Neural cell (in vitro differentiated cells): ENCODE results near the gene STARD9. TPM values are rescaled to one million over a fixed set of nuclear protein-coding genes. Genes with fewer than 3 reads are reported as not detected.

Experiments used
- H2AFZ ChIP-seq: fragments of 200-600, 300-800 bp; sonication (generic), shearing (Covaris generic); 2 replicates; pipeline ENCODE4 v1.6.0; 2014; ENCODE audit warnings: low read depth, mild to moderate bottlenecking, antibody characterized with exemption, low read length, moderate library complexity
- H3F3A ChIP-seq: fragments of 200-600 bp; shearing (Covaris generic); 2 replicates; pipeline ENCODE4 v1.6.1; 2016; ENCODE audit warnings: mild to moderate bottlenecking, moderate library complexity, mixed read lengths, antibody characterized with exemption, low read length; ENCODE audit not compliant: insufficient read depth, poor library complexity, severe bottlenecking
- H3K27ac ChIP-seq: fragments of 200-600, 300-800 bp; sonication (generic), shearing (Covaris generic); 2 replicates; pipeline ENCODE4 v1.5.1; 2014; ENCODE audit warnings: mild to moderate bottlenecking, low read length, moderate library complexity
- H3K27me3 ChIP-seq: fragments of 300-800, 200-600 bp; sonication (generic), shearing (Covaris generic); 2 replicates; pipeline ENCODE4 v1.6.0; 2014; ENCODE audit warnings: mild to moderate bottlenecking, low read depth, low read length, moderate library complexity; ENCODE audit not compliant: insufficient read depth
- H3K36me3 ChIP-seq: fragments of 300-800, 200-600 bp; sonication (generic), shearing (Covaris generic); 2 replicates; pipeline ENCODE4 v1.5.1; 2014; ENCODE audit warnings: mild to moderate bottlenecking, antibody characterized with exemption, low read length, moderate library complexity; ENCODE audit not compliant: insufficient read depth
- H3K4me2 ChIP-seq: fragments of 300-800, 200-600 bp; sonication (generic), shearing (Covaris generic); 2 replicates; pipeline ENCODE4 v1.6.0; 2014; ENCODE audit warnings: mild to moderate bottlenecking, low read length
- H3K4me3 ChIP-seq: fragments of 300-800, 200-600 bp; sonication (generic), shearing (Covaris generic); 2 replicates; pipeline ENCODE4 v1.5.1; 2014; ENCODE audit warnings: mild to moderate bottlenecking, low read length, moderate library complexity
- H3K79me2 ChIP-seq: fragments of 200-600 bp; shearing (Covaris generic); replicated peaks from 2 replicates; pipeline ENCODE4 v1.6.0; 2014; ENCODE audit warnings: mild to moderate bottlenecking, low read length, moderate library complexity; ENCODE audit not compliant: insufficient read depth
- H3K9ac ChIP-seq: fragments of 300-800, 200-600 bp; sonication (generic), shearing (Covaris generic); 2 replicates; pipeline ENCODE4 v1.6.1; 2016; ENCODE audit warnings: mild to moderate bottlenecking, low read length, mixed read lengths
- H3K9me2 ChIP-seq: fragments of 200-600 bp; shearing (Covaris generic); 2 replicates; pipeline ENCODE4 v1.6.1; 2016; ENCODE audit warnings: mild to moderate bottlenecking, low read length, mixed read lengths; ENCODE audit not compliant: insufficient read depth
- H3K9me3 ChIP-seq: fragments of 200-600, 300-800 bp; sonication (generic), shearing (Covaris generic); 2 replicates; pipeline ENCODE4 v1.6.1; 2016; ENCODE audit warnings: mild to moderate bottlenecking, mixed run types, low read length, moderate library complexity, mixed read lengths
- H4K20me1 ChIP-seq: fragments of 200-600 bp; shearing (Covaris generic); 2 replicates; pipeline ENCODE4 v1.6.1; 2016; ENCODE audit warnings: mild to moderate bottlenecking, mixed run types; ENCODE audit not compliant: insufficient read depth
- EP300 ChIP-seq: fragments of 450-650 bp; conservative IDR thresholded peaks from 2 replicates; pipeline ENCODE4 v1.6.1; 2014; ENCODE audit warnings: antibody characterized with exemption, mild to moderate bottlenecking, moderate library complexity; ENCODE audit not compliant: poor library complexity, severe bottlenecking
- EZH2 ChIP-seq: fragments of 200-600, 300-800 bp; shearing (Covaris generic), sonication (generic); IDR thresholded peaks from 2 replicates; pipeline ENCODE4 v1.6.1; 2014; ENCODE audit warnings: antibody characterized with exemption, low read length, borderline replicate concordance, mild to moderate bottlenecking; ENCODE audit not compliant: insufficient read depth, poor library complexity, severe bottlenecking
- MXI1 ChIP-seq: fragments of 450-650 bp; conservative IDR thresholded peaks from 2 replicates; pipeline ENCODE4 v1.6.1; 2014; ENCODE audit warnings: antibody characterized with exemption, mild to moderate bottlenecking; ENCODE audit not compliant: poor library complexity, severe bottlenecking
- POLR2AphosphoS5 ChIP-seq: IDR thresholded peaks from 2 replicates; pipeline ENCODE4 v1.6.1; 2012
- RAD21 ChIP-seq: fragments of 450-650 bp; conservative IDR thresholded peaks from 2 replicates; pipeline ENCODE4 v1.6.1; 2014; ENCODE audit warnings: antibody characterized with exemption, mild to moderate bottlenecking, moderate library complexity
- SMC3 ChIP-seq: fragments of 450-650 bp; conservative IDR thresholded peaks from 2 replicates; pipeline ENCODE4 v1.6.1; 2014; ENCODE audit warnings: antibody characterized with exemption, mild to moderate bottlenecking, moderate library complexity; ENCODE audit not compliant: poor library complexity
- TAF1 ChIP-seq: IDR thresholded peaks from 2 replicates; pipeline ENCODE4 v1.6.1; 2012; ENCODE audit warnings: low read depth
- polyA plus RNA-seq: library from polyadenylated mRNA; depleted of rRNA; stranded (reverse); fragments of >200 nt; gene quantifications from 2 replicates; pipeline ENCODE4 v1.2.3, GENCODE V29; 2014
- TF ChIP-seq, protein P1 (sequence below): fragments of 450-650 bp; IDR thresholded peaks from 2 replicates; pipeline ENCODE4 v1.5.1; 2014; ENCODE audit warnings: antibody characterized with exemption, mild to moderate bottlenecking, moderate library complexity; ENCODE audit not compliant: poor library complexity, severe bottlenecking
- TF ChIP-seq, protein P2 (sequence below): IDR thresholded peaks from 2 replicates; pipeline ENCODE4 v1.6.1; 2012; ENCODE audit warnings: borderline replicate concordance

STARD9 gene
- polyA plus RNA-seq, 1 donor from 2014 or later: 6.4 TPM

GRCh38 chr15:42590619-42591237 lies 15.3 kb downstream of the STARD9 start:
- no peaks in the 10 kb centered on the region for H4K20me1 ChIP-seq
- no peaks in the 10 kb centered on the region for H3K27me3 ChIP-seq
- no peak overlapping the region for H3K4me3 ChIP-seq
- no peaks in the 10 kb centered on the region for H3K79me2 ChIP-seq
- no peaks in the 10 kb centered on the region for H3K9me3 ChIP-seq
- TF ChIP-seq EZH2: no peak
- TF ChIP-seq MXI1: no peak
- no peak for TF ChIP-seq POLR2AphosphoS5
- TF ChIP-seq EP300: no peak
- TF ChIP-seq, protein P1, sequence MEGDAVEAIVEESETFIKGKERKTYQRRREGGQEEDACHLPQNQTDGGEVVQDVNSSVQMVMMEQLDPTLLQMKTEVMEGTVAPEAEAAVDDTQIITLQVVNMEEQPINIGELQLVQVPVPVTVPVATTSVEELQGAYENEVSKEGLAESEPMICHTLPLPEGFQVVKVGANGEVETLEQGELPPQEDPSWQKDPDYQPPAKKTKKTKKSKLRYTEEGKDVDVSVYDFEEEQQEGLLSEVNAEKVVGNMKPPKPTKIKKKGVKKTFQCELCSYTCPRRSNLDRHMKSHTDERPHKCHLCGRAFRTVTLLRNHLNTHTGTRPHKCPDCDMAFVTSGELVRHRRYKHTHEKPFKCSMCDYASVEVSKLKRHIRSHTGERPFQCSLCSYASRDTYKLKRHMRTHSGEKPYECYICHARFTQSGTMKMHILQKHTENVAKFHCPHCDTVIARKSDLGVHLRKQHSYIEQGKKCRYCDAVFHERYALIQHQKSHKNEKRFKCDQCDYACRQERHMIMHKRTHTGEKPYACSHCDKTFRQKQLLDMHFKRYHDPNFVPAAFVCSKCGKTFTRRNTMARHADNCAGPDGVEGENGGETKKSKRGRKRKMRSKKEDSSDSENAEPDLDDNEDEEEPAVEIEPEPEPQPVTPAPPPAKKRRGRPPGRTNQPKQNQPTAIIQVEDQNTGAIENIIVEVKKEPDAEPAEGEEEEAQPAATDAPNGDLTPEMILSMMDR: no peak
- no peak for TF ChIP-seq TAF1
- TF ChIP-seq, protein P2, sequence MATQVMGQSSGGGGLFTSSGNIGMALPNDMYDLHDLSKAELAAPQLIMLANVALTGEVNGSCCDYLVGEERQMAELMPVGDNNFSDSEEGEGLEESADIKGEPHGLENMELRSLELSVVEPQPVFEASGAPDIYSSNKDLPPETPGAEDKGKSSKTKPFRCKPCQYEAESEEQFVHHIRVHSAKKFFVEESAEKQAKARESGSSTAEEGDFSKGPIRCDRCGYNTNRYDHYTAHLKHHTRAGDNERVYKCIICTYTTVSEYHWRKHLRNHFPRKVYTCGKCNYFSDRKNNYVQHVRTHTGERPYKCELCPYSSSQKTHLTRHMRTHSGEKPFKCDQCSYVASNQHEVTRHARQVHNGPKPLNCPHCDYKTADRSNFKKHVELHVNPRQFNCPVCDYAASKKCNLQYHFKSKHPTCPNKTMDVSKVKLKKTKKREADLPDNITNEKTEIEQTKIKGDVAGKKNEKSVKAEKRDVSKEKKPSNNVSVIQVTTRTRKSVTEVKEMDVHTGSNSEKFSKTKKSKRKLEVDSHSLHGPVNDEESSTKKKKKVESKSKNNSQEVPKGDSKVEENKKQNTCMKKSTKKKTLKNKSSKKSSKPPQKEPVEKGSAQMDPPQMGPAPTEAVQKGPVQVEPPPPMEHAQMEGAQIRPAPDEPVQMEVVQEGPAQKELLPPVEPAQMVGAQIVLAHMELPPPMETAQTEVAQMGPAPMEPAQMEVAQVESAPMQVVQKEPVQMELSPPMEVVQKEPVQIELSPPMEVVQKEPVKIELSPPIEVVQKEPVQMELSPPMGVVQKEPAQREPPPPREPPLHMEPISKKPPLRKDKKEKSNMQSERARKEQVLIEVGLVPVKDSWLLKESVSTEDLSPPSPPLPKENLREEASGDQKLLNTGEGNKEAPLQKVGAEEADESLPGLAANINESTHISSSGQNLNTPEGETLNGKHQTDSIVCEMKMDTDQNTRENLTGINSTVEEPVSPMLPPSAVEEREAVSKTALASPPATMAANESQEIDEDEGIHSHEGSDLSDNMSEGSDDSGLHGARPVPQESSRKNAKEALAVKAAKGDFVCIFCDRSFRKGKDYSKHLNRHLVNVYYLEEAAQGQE: no peak
- TF ChIP-seq SMC3: no peak
- no peak for TF ChIP-seq RAD21
- no peak overlapping the region for H3K27ac ChIP-seq
- H3K36me3 ChIP-seq: no peaks in the 10 kb centered on the region
- H3F3A ChIP-seq: no peaks in the 10 kb centered on the region
- H3K9me2 ChIP-seq: no peaks in the 10 kb centered on the region
- H3K9ac ChIP-seq: no peak overlapping the region
- no peak overlapping the region for H2AFZ ChIP-seq
- H3K4me2 ChIP-seq: no peak overlapping the region

- Histone ChIP-seq H3K36me3 (no peaks in the 10 kb centered on the region), H3F3A (no peaks in the 10 kb centered on the region), H3K27me3 (no peaks in the 10 kb centered on the region), H2AFZ (no peak overlapping the region), H3K27ac (no peak overlapping the region), H4K20me1 (no peaks in the 10 kb centered on the region), H3K9me2 (no peaks in the 10 kb centered on the region), H3K4me3 (no peak overlapping the region), H3K9me3 (no peaks in the 10 kb centered on the region), H3K9ac (no peak overlapping the region), H3K79me2 (no peaks in the 10 kb centered on the region), H3K4me2 (no peak overlapping the region)
- TF ChIP-seq EZH2 (no peak), TAF1 (no peak), MXI1 (no peak), EP300 (no peak), SMC3 (no peak), POLR2AphosphoS5 (no peak), RAD21 (no peak)
- TF ChIP-seq, protein P1: no peak
- TF ChIP-seq, protein P2: no peak
Measured at GRCh38 chr15:42591238-42591934, 16.0 kb downstream of the STARD9 start.
